K562 (cell line): Measurements from ENCODE around the gene MLN. TPM values are rescaled to one million over a fixed set of nuclear protein-coding genes. Genes with fewer than 3 reads are reported as not detected.
"Not testable (repeated sequence)": the region's sequence is repeated elsewhere in the genome, so short reads cannot be mapped to it uniquely, and the experiment has no call there.

ENCODE experiments used
- ATAC-seq: fragments of 200-7000 bp; cut with Tn5 transposase; 3 replicates; pipeline ENCODE4 v1.9.1; 2020; ENCODE audit warnings: moderate library complexity
- BruUV-seq: library from RNA; stranded (reverse); fragments of 400-500 nt; replicated peaks from 2 replicates; lab custom pipeline; 2021; lab: Mats Ljungman, UMichigan
- CTCF ChIA-PET: fragments of 300-600 bp; formaldehyde crosslinking; extraction: SDS; loops from one replicate; lab custom pipeline; 2021; ENCODE audit warnings: low intra/inter-chr PET ratio; lab: Yijun Ruan, JAX
- POLR2A ChIA-PET: fragments of 300-600, 350-650 bp; sonication (Branson Sonifier 250); formaldehyde crosslinking; extraction: SDS; loops from one replicate; lab custom pipeline; 2021; ENCODE audit warnings: antibody characterized with exemption, inconsistent platforms; lab: Yijun Ruan, JAX
- DNase-seq, 4 experiments: peaks; one replicate each; pipeline versions ENCODE4 v3.0.0 to v3.0.0-alpha.2; 2011 to 2018; ENCODE audit warnings: low spot score in 3 of 4, mixed read lengths in 3 of 4; ENCODE audit errors: extremely low read depth in 1 of 4
- FAIRE-seq: peaks from 2 replicates; lab custom pipeline; 2011; peaks lifted over from hg19 to GRCh38; lab: Jason Lieb, UNC
- H2AFZ ChIP-seq: 2 replicates; pipeline ENCODE4 v1.6.0; 2011; ENCODE audit warnings: low read depth, low read length, control low read depth, inconsistent platforms
- H3K27ac ChIP-seq: fragments of 200-600 bp; 3 replicates; pipeline ENCODE4 v1.8.0; 2011; ENCODE audit warnings: low read depth, mild to moderate bottlenecking, control low read depth, inconsistent platforms, low read length, moderate library complexity, mixed read lengths; ENCODE audit errors: extremely low read depth
- H3K27me3 ChIP-seq, 2 experiments: fragments of 300-600 bp in 1 of 2; 2 replicates in 1 of 2; 3 replicates in 1 of 2; pipeline versions ENCODE4 v1.6.0 to v1.8.0; 2011; ENCODE audit warnings: inconsistent platforms in 2 of 2, low read length in 2 of 2, mild to moderate bottlenecking in 1 of 2, mixed read lengths in 1 of 2, moderate library complexity in 1 of 2; ENCODE audit not compliant: control insufficient read depth in 2 of 2, insufficient read depth in 2 of 2
- H3K36me3 ChIP-seq: fragments of 300-600 bp; 3 replicates; pipeline ENCODE4 v1.8.0; 2011; ENCODE audit warnings: mild to moderate bottlenecking, low read length, inconsistent platforms; ENCODE audit not compliant: control insufficient read depth, insufficient read depth
- H3K4me1 ChIP-seq, 2 experiments: fragments of 200-600 bp in 1 of 2; replicated peaks in 1 of 2; 2 replicates in 1 of 2; 3 replicates in 1 of 2; pipeline versions ENCODE4 v1.5.1 to v1.8.0; 2011; ENCODE audit warnings: inconsistent platforms in 2 of 2, low read length in 2 of 2, mild to moderate bottlenecking in 1 of 2, mixed read lengths in 1 of 2, moderate library complexity in 1 of 2; ENCODE audit not compliant: control insufficient read depth in 2 of 2, insufficient read depth in 2 of 2
- H3K4me2 ChIP-seq: 2 replicates; pipeline ENCODE4 v1.6.1; 2011; ENCODE audit warnings: low read length, control low read depth, inconsistent platforms, mixed read lengths; ENCODE audit not compliant: insufficient read depth
- H3K4me3 ChIP-seq: fragments of 200-600 bp; sonication (generic), shearing (Covaris generic); 2 replicates; pipeline ENCODE4 v1.5.1; 2016; ENCODE audit warnings: control low read depth, inconsistent platforms
- H3K79me2 ChIP-seq: fragments of 200-600 bp; 3 replicates; pipeline ENCODE4 v1.8.0; 2011; ENCODE audit warnings: low read length, inconsistent platforms; ENCODE audit not compliant: control insufficient read depth, insufficient read depth
- H3K9ac ChIP-seq, 2 experiments: 2 replicates each; pipeline versions ENCODE4 v1.6.0 to v1.6.1; 2011; ENCODE audit warnings: low read depth in 2 of 2, low read length in 2 of 2, control low read depth in 1 of 2, inconsistent platforms in 1 of 2, mild to moderate bottlenecking in 1 of 2, mixed read lengths in 1 of 2; ENCODE audit not compliant: insufficient read depth in 1 of 2
- H3K9me1 ChIP-seq: one replicate; pipeline ENCODE4 v1.6.0; 2011; ENCODE audit warnings: inconsistent platforms, mild to moderate bottlenecking, low read length, moderate library complexity; ENCODE audit not compliant: control insufficient read depth, insufficient read depth
- H3K9me3 ChIP-seq: replicated peaks from 2 replicates; pipeline ENCODE4 v1.5.1; 2011; ENCODE audit warnings: low read depth, low read length, inconsistent platforms; ENCODE audit not compliant: control insufficient read depth, insufficient read depth
- H4K20me1 ChIP-seq: replicated peaks from 2 replicates; pipeline ENCODE4 v1.6.1; 2011; ENCODE audit warnings: low read length, inconsistent platforms, mixed read lengths; ENCODE audit not compliant: control insufficient read depth, insufficient read depth
- ZBTB40 ChIP-seq, 2 experiments: fragments of 450-650 bp in 1 of 2; sonication (generic) in 1 of 2; formaldehyde crosslinking in 1 of 2; IDR thresholded peaks; 2 replicates each; pipeline versions ENCODE4 v1.7.1 to v1.9.0; 2016 to 2022; ENCODE audit warnings: inconsistent platforms in 1 of 2, mild to moderate bottlenecking in 1 of 2, missing genetic modification reagents in 1 of 2
- WGBS: fragments of 100-300 bp; shearing (Covaris generic); methylation state at CpG from one replicate; pipeline ENCODE4 v1.1.6; 2016; ENCODE audit warnings: low coverage, mixed read lengths; ENCODE audit not compliant: insufficient coverage; ENCODE audit errors: missing lambda C conversion rate; 5-methylcytosine and 5-hydroxymethylcytosine counted together
- in situ Hi-C: fragments of 300-500 bp; cut with MboI; formaldehyde crosslinking; loops from 4 replicates; pipeline ENCODE4 v1.15.0; 2018; ENCODE audit warnings: inconsistent platforms, mixed read lengths
- intact Hi-C: fragments of 100-400 bp; cut with micrococcal nuclease; formaldehyde crosslinking; loops from 2 replicates; pipeline ENCODE4 v1.14.2; 2022
- polyA plus RNA-seq, 8 experiments: library from polyadenylated mRNA; depleted of rRNA in 4 of 8; stranded (reverse) in 5 of 8; unstranded in 3 of 8; fragments of >200 nt; fragmentation: Nextera tagmentation in 2 of 8; fragmentation: Illumina TruSeq in 1 of 8; extraction: Ambion mirVana in 2 of 8; extraction: Trizol in 1 of 8; gene quantifications; 2 replicates each; pipeline versions ENCODE4 v1.2.1 to v1.2.3, GENCODE V29; 2011 to 2014; ENCODE audit warnings: inconsistent platforms in 1 of 8, missing spikeins in 1 of 8
- total RNA-seq, 7 experiments: library from RNA; depleted of rRNA in 6 of 7; stranded (reverse); fragments of >200 nt in 6 of 7; fragmentation: Illumina TruSeq in 2 of 7; extraction: Trizol in 2 of 7; gene quantifications; 2 replicates each; pipeline versions ENCODE4 v1.2.1 to v1.2.3, GENCODE V29; 2011 to 2021; ENCODE audit warnings: low replicate concordance in 1 of 7

The MLN gene
- total and polyA plus RNA-seq, 9 of the 15 experiments (the other 6 are each of a cell fraction or from before 2014, with no cell fraction given) = not detected

- H3K9me3 ChIP-seq; in situ Hi-C loops; ATAC-seq; BruUV-seq; CTCF ChIA-PET; H3K79me2 ChIP-seq; H3K4me3 ChIP-seq; H3K9me1 ChIP-seq; FAIRE-seq; DNase-seq; H3K36me3 ChIP-seq; POLR2A ChIA-PET; intact Hi-C loops; H4K20me1 ChIP-seq; H3K9ac ChIP-seq; H3K27ac ChIP-seq; H3K4me2 ChIP-seq; H2AFZ ChIP-seq; TF ChIP-seq ZBTB40 (CRISPR knock-in tag; IDR thresholded peaks at IDR 0.05): not testable (repeated sequence)
- peaks cover 22 to 35% of the 10 kb centered on the region in 2 experiments for H3K27me3 ChIP-seq
- 13% methylated on average over 4 of the region's 5 CpGs for WGBS
- H3K4me1 ChIP-seq = peaks cover 7 to 20% of the 10 kb centered on the region in 2 experiments; a peak in 4 of 5 replicates
- peak; percentile 57; the same call in 1 of the 2 replicates for TF ChIP-seq ZBTB40 (IDR thresholded peaks at IDR 0.05)
These were observed 27.9 kb upstream of the MLN start for GRCh38 chr6:33831725-33832124.
